H1 (cell line): Measurements from ENCODE around the gene RUBCN. TPM values are rescaled to one million over a fixed set of nuclear protein-coding genes. Genes with fewer than 3 reads are reported as not detected.

Experiments used
- CTCF ChIA-PET: fragments of 300-600 bp; sonication (Branson Sonifier 250); formaldehyde crosslinking; loops from one replicate; lab custom pipeline; 2021; ENCODE audit not compliant: partially characterized antibody; lab: Charles Lee
- POLR2A ChIA-PET: fragments of 300-600 bp; sonication (Branson Sonifier 250); formaldehyde crosslinking; loops from one replicate; lab custom pipeline; 2021; ENCODE audit warnings: inconsistent platforms; ENCODE audit not compliant: partially characterized antibody; lab: Charles Lee
- DNase-seq, 2 experiments: peaks; one replicate each; pipeline versions ENCODE4 v3.0.0 to v3.0.0-alpha.2; 2010 to 2022; ENCODE audit warnings: low spot score in 2 of 2, low read depth in 1 of 2, mixed read lengths in 1 of 2
- FAIRE-seq: peaks from 2 replicates; lab custom pipeline; 2011; peaks lifted over from hg19 to GRCh38; lab: Jason Lieb, UNC
- H2AFZ ChIP-seq: 2 replicates; pipeline ENCODE4 v1.8.1; 2012; ENCODE audit warnings: low read length, inconsistent platforms
- H2AK5ac ChIP-seq: 2 replicates; pipeline ENCODE4 v1.6.1; 2013; ENCODE audit warnings: low read depth, low read length
- H2BK120ac ChIP-seq: replicated peaks from 2 replicates; pipeline ENCODE3; 2013; ENCODE audit warnings: low read depth, low read length, inconsistent platforms
- H2BK12ac ChIP-seq: 2 replicates; pipeline ENCODE4 v1.6.1; 2013; ENCODE audit warnings: low read depth, low read length
- H2BK15ac ChIP-seq: 2 replicates; pipeline ENCODE4 v1.6.1; 2013; ENCODE audit warnings: low read length
- H2BK20ac ChIP-seq: 2 replicates; pipeline ENCODE4 v1.6.1; 2013; ENCODE audit warnings: low read length
- H2BK5ac ChIP-seq: 2 replicates; pipeline ENCODE4 v1.6.1; 2013; ENCODE audit warnings: low read depth, low read length
- H3K14ac ChIP-seq: 2 replicates; pipeline ENCODE4 v1.6.1; 2013; ENCODE audit warnings: inconsistent platforms; ENCODE audit not compliant: insufficient read length
- H3K18ac ChIP-seq: 2 replicates; pipeline ENCODE4 v1.6.1; 2013; ENCODE audit warnings: low read length; ENCODE audit errors: extremely low read depth
- H3K23ac ChIP-seq: 2 replicates; pipeline ENCODE4 v1.6.1; 2013; ENCODE audit warnings: inconsistent platforms; ENCODE audit not compliant: insufficient read length
- H3K23me2 ChIP-seq: 2 replicates; pipeline ENCODE4 v1.6.1; 2013; ENCODE audit warnings: low read depth, low read length
- H3K27ac ChIP-seq: 2 replicates; pipeline ENCODE4 v1.6.1; 2011; ENCODE audit warnings: low read depth, low read length, inconsistent platforms
- H3K27me3 ChIP-seq, 4 experiments: replicated peaks in 1 of 4; 1 replicate in 1 of 4; 2 replicates in 3 of 4; pipeline versions ENCODE4 v1.6.1 to v1.8.1; 2011 to 2013; ENCODE audit warnings: low read length in 3 of 4, mild to moderate bottlenecking in 3 of 4, inconsistent platforms in 2 of 4, mixed read lengths in 2 of 4, moderate library complexity in 1 of 4; ENCODE audit not compliant: control insufficient read depth in 3 of 4, insufficient read depth in 3 of 4; ENCODE audit errors: extremely low read depth in 1 of 4
- H3K36me3 ChIP-seq, 4 experiments: 2 replicates each; pipeline versions ENCODE4 v1.6.1 to v1.8.1; 2011 to 2013; ENCODE audit warnings: mild to moderate bottlenecking in 4 of 4, low read length in 3 of 4, moderate library complexity in 2 of 4, control low read depth in 1 of 4, inconsistent platforms in 1 of 4; ENCODE audit not compliant: insufficient read depth in 4 of 4, control insufficient read depth in 2 of 4
- H3K4ac ChIP-seq: replicated peaks from 2 replicates; pipeline ENCODE3; 2013; ENCODE audit warnings: low read length, low read depth, mixed read lengths, inconsistent platforms; ENCODE audit not compliant: insufficient read length
- H3K4me1 ChIP-seq, 4 experiments: replicated peaks in 1 of 4; 1 replicate in 1 of 4; 2 replicates in 3 of 4; pipeline versions ENCODE4 v1.6.1 to v1.8.1; 2011 to 2013; ENCODE audit warnings: low read length in 3 of 4, inconsistent platforms in 2 of 4, mixed read lengths in 1 of 4; ENCODE audit not compliant: insufficient read depth in 4 of 4, control insufficient read depth in 3 of 4
- H3K4me2 ChIP-seq, 2 experiments: 2 replicates each; pipeline versions ENCODE4 v1.6.1 to v1.8.1; 2011 to 2013; ENCODE audit warnings: low read depth in 2 of 2, low read length in 2 of 2, control low read depth in 1 of 2, inconsistent platforms in 1 of 2, mild to moderate bottlenecking in 1 of 2; ENCODE audit not compliant: insufficient read depth in 1 of 2
- H3K4me3 ChIP-seq, 4 experiments: fragments of 200-600, 300-600 bp in 1 of 4; sonication (generic), shearing (Covaris generic), sonication (Bioruptor Twin) in 1 of 4; 2 replicates each; pipeline versions ENCODE4 v1.5.1 to v1.8.1; 2011 to 2016; ENCODE audit warnings: low read length in 4 of 4, low read depth in 3 of 4, control low read depth in 2 of 4, inconsistent platforms in 2 of 4, mild to moderate bottlenecking in 2 of 4, mixed read lengths in 1 of 4, moderate library complexity in 1 of 4; ENCODE audit not compliant: insufficient read depth in 2 of 4; ENCODE audit errors: extremely low read depth in 1 of 4
- H3K56ac ChIP-seq: replicated peaks from 2 replicates; pipeline ENCODE3; 2013; ENCODE audit warnings: low read depth, mild to moderate bottlenecking, mixed read lengths, low read length, inconsistent platforms; ENCODE audit not compliant: insufficient read length
- H3K79me1 ChIP-seq: 2 replicates; pipeline ENCODE4 v1.6.1; 2013; ENCODE audit warnings: low read depth, low read length, control low read depth
- H3K79me2 ChIP-seq, 2 experiments: 2 replicates each; pipeline versions ENCODE4 v1.6.1 to v1.8.1; 2012 to 2013; ENCODE audit warnings: low read length in 2 of 2, mild to moderate bottlenecking in 2 of 2, inconsistent platforms in 1 of 2; ENCODE audit not compliant: insufficient read depth in 2 of 2, control insufficient read depth in 1 of 2
- H3K9ac ChIP-seq, 4 experiments: replicated peaks in 1 of 4; 1 replicate in 1 of 4; 2 replicates in 3 of 4; pipeline versions ENCODE4 v1.6.1 to v1.8.1; 2011 to 2013; ENCODE audit warnings: low read depth in 3 of 4, low read length in 3 of 4, control low read depth in 2 of 4, mild to moderate bottlenecking in 2 of 4, moderate library complexity in 2 of 4, inconsistent platforms in 1 of 4; ENCODE audit errors: extremely low read depth in 1 of 4
- H3K9me3 ChIP-seq, 2 experiments: 2 replicates each; pipeline versions ENCODE4 v1.6.1 to v1.8.1; 2012 to 2013; ENCODE audit warnings: mild to moderate bottlenecking in 2 of 2, moderate library complexity in 2 of 2, control low read depth in 1 of 2, inconsistent platforms in 1 of 2, low read depth in 1 of 2, low read length in 1 of 2, mixed read lengths in 1 of 2; ENCODE audit not compliant: insufficient read depth in 2 of 2
- H4K20me1 ChIP-seq, 2 experiments: replicated peaks in 1 of 2; 2 replicates each; pipeline versions ENCODE3 to v1.8.1; 2011 to 2013; ENCODE audit warnings: inconsistent platforms in 2 of 2, low read length in 2 of 2, mild to moderate bottlenecking in 1 of 2; ENCODE audit not compliant: insufficient read depth in 2 of 2, control insufficient read depth in 1 of 2
- H4K5ac ChIP-seq: 2 replicates; pipeline ENCODE4 v1.6.1; 2013; ENCODE audit warnings: low read length, low read depth, mixed read lengths, inconsistent platforms; ENCODE audit not compliant: insufficient read length
- H4K8ac ChIP-seq: 2 replicates; pipeline ENCODE4 v1.8.0; 2013; ENCODE audit warnings: mild to moderate bottlenecking, moderate library complexity, low read length, inconsistent platforms; ENCODE audit not compliant: insufficient read depth; ENCODE audit errors: extremely low read depth
- H4K91ac ChIP-seq: replicated peaks from 2 replicates; pipeline ENCODE3; 2013; ENCODE audit warnings: low read length, mixed read lengths, inconsistent platforms; ENCODE audit not compliant: insufficient read length
- ASH2L ChIP-seq: fragments of 200-600, 300-600 bp; sonication (generic); IDR thresholded peaks from one replicate; pipeline ENCODE4 v1.7.1; 2017; ENCODE audit warnings: low read length
- ATF3 ChIP-seq: IDR thresholded peaks from 2 replicates; pipeline ENCODE4 v1.6.1; 2011; ENCODE audit warnings: low read depth, mild to moderate bottlenecking, low read length; ENCODE audit not compliant: insufficient read depth
- BCL11A ChIP-seq, 2 experiments: IDR thresholded peaks; one replicate each; pipeline ENCODE4 v1.6.1; 2011; ENCODE audit warnings: low read depth in 2 of 2, low read length in 2 of 2, mild to moderate bottlenecking in 2 of 2
- CBX5 ChIP-seq: fragments of 300-800, 300-1000 bp; sonication (generic); IDR thresholded peaks from 2 replicates; pipeline ENCODE4 v1.7.1; 2016; ENCODE audit warnings: antibody characterized with exemption, low read length, low read depth
- GABPA ChIP-seq: IDR thresholded peaks from 2 replicates; pipeline ENCODE4 v1.6.1; 2011; ENCODE audit warnings: mild to moderate bottlenecking, low read length, moderate library complexity, borderline replicate concordance; ENCODE audit not compliant: insufficient read depth
- NANOG ChIP-seq: IDR thresholded peaks from 2 replicates; pipeline ENCODE4 v1.6.1; 2011; ENCODE audit warnings: low read length, low read depth, mild to moderate bottlenecking, inconsistent platforms; ENCODE audit not compliant: insufficient read depth, poor library complexity, severe bottlenecking
- RFX5 ChIP-seq: IDR thresholded peaks from 2 replicates; pipeline ENCODE4 v1.6.1; 2011; ENCODE audit warnings: low read depth, low read length, improper control_type of control experiment, borderline replicate concordance
- RXRA ChIP-seq: IDR thresholded peaks from 2 replicates; pipeline ENCODE4 v1.6.1; 2011; ENCODE audit warnings: low read depth, mild to moderate bottlenecking, low read length, moderate library complexity; ENCODE audit not compliant: insufficient read depth
- SP4 ChIP-seq: IDR thresholded peaks from 2 replicates; pipeline ENCODE4 v1.6.1; 2012; ENCODE audit warnings: low read length, inconsistent platforms
- SUZ12 ChIP-seq: fragments of 200-600 bp; sonication (generic); IDR thresholded peaks from 2 replicates; pipeline ENCODE4 v1.6.1; 2012; ENCODE audit warnings: mild to moderate bottlenecking, inconsistent platforms, low read length, moderate library complexity, mixed read lengths
- TEAD4 ChIP-seq: IDR thresholded peaks from 2 replicates; pipeline ENCODE4 v1.6.1; 2012; ENCODE audit warnings: low read depth, low read length, inconsistent platforms, mixed read lengths
- WGBS, 2 experiments: shearing (Covaris generic) in 1 of 2; methylation state at CpG; one replicate each; pipeline versions ENCODE4 v1.1.6 to v1.1.7; 2013 to 2015; ENCODE audit warnings: low lambda C conversion rate in 2 of 2, mixed read lengths in 2 of 2, inconsistent platforms in 1 of 2, low coverage in 1 of 2, missing lambda C conversion rate in 1 of 2; ENCODE audit not compliant: insufficient replicate concordance in 2 of 2, insufficient coverage in 1 of 2, insufficient read length in 1 of 2; ENCODE audit errors: extremely low coverage in 1 of 2, missing lambda C conversion rate in 1 of 2; 5-methylcytosine and 5-hydroxymethylcytosine counted together
- polyA plus RNA-seq, 7 experiments: library from polyadenylated mRNA; depleted of rRNA in 3 of 7; stranded (reverse) in 5 of 7; unstranded in 2 of 7; fragments of >200 nt in 5 of 7; fragments of 200-250 nt in 2 of 7; gene quantifications; 1 replicate in 5 of 7; 2 replicates in 1 of 7; 4 replicates in 1 of 7; pipeline versions ENCODE4 v1.2.1 to v1.2.3, GENCODE V29; 2011 to 2013; ENCODE audit warnings: missing spikeins in 2 of 7, mixed read lengths in 2 of 7
- total RNA-seq: library from RNA; stranded (reverse); fragmentation: NEBNext Ultra II Directional; extraction: Animal tissue kit (Norgen Biotek cat#: 25700); gene quantifications from 2 replicates; pipeline ENCODE4 v1.2.1, GENCODE V29; 2021
- TF ChIP-seq, protein P1 (sequence below): IDR thresholded peaks from 2 replicates; pipeline ENCODE4 v1.6.1; 2011; ENCODE audit warnings: low read length, improper control_type of control experiment

The RUBCN gene
- total and polyA plus RNA-seq, 2 of the 8 experiments (the other 6 are each of a cell fraction or from before 2014, with no cell fraction given) = 9.3 to 21.9 TPM

GRCh38 chr3:197687570-197687969 lies 49.1 kb downstream of the RUBCN start:
- no peaks in the 10 kb centered on the region for H3K79me1 ChIP-seq
- no peak overlapping the region for H3K4me3 ChIP-seq
- no peak overlapping the region for H3K4ac ChIP-seq
- H3K18ac ChIP-seq = no peak overlapping the region
- no peak overlapping the region for H2BK20ac ChIP-seq
- no peak overlapping the region for H2AK5ac ChIP-seq
- WGBS, 2 experiments = 94% methylated on average over 6 of the region's 6 CpGs; no CpG with 5 or more reads in 1 of the 2 experiments
- no peaks in the 10 kb centered on the region; a peak in 1 of 4 replicates for H3K79me2 ChIP-seq
- no peak overlapping the region for H2AFZ ChIP-seq
- ChIA-PET POLR2A (interaction anchor here (1.2 kb wide), 1 partner anchor 12 kb away, joined by 4 read pairs; no protein-coding TSS in a partner anchor), CTCF (interaction anchor here (0.6 to 1.4 kb wide), 4 partner anchors 8 to 140 kb away, joined by 3 to 4 read pairs (median 3); no protein-coding TSS in a partner anchor)
- no peaks in the 10 kb centered on the region for H3K9me3 ChIP-seq
- H3K4me2 ChIP-seq = no peak overlapping the region
- H3K27ac ChIP-seq = no peak overlapping the region
- no peak for FAIRE-seq
- no peak overlapping the region for H4K5ac ChIP-seq
- H3K14ac ChIP-seq = no peak overlapping the region
- no peak overlapping the region for H2BK120ac ChIP-seq
- H3K36me3 ChIP-seq = peaks cover 0 to 8% (median 5%) of the 10 kb centered on the region in 4 experiments; a peak in 3 of 8 replicates
- H3K4me1 ChIP-seq = no peaks in the 10 kb centered on the region; a peak in 1 of 7 replicates
- no peak for DNase-seq
- no peak overlapping the region for H3K56ac ChIP-seq
- H2BK5ac ChIP-seq = no peak overlapping the region
- no peak overlapping the region for H2BK15ac ChIP-seq
- H4K8ac ChIP-seq = no peak overlapping the region
- no peaks in the 10 kb centered on the region for H4K20me1 ChIP-seq
- H2BK12ac ChIP-seq = no peak overlapping the region
- H3K23ac ChIP-seq = no peak overlapping the region
- no peaks in the 10 kb centered on the region for H3K27me3 ChIP-seq
- H3K9ac ChIP-seq = no peak overlapping the region
- H3K23me2 ChIP-seq = no peaks in the 10 kb centered on the region
- H4K91ac ChIP-seq = no peak overlapping the region
- TF ChIP-seq CBX5 (no peak), NANOG (no peak), SP4 (no peak), SUZ12 (no peak), RFX5 (no peak), ASH2L (no peak), GABPA (no peak), RXRA (no peak), BCL11A (IDR thresholded peaks at IDR 0.05; ENCODE audit: low read depth in 2 of 2, low read length in 2 of 2) (no peak), ATF3 (no peak), TEAD4 (no peak)
- TF ChIP-seq, protein P1, sequence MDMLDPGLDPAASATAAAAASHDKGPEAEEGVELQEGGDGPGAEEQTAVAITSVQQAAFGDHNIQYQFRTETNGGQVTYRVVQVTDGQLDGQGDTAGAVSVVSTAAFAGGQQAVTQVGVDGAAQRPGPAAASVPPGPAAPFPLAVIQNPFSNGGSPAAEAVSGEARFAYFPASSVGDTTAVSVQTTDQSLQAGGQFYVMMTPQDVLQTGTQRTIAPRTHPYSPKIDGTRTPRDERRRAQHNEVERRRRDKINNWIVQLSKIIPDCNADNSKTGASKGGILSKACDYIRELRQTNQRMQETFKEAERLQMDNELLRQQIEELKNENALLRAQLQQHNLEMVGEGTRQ = no peak
